Brain pericyte (primary cell): Measurements from ENCODE around the gene R3HDM2.
A peak's percentile ranks its signal among the peaks of the same experiment; 100 is the strongest.

Experiments
- DNase-seq: peaks from one replicate; pipeline ENCODE4 v3.0.0-alpha.2; 2012; ENCODE audit warnings: low read depth, low spot score

The R3HDM2 gene

GRCh38 chr12:57467212-57467874, 36.5 kb upstream of the R3HDM2 start:
- no peak for DNase-seq

- DNase-seq, result no peak
Observed at GRCh38 chr12:57465747-57466505, 35.1 kb upstream of the R3HDM2 start.

DNA sequence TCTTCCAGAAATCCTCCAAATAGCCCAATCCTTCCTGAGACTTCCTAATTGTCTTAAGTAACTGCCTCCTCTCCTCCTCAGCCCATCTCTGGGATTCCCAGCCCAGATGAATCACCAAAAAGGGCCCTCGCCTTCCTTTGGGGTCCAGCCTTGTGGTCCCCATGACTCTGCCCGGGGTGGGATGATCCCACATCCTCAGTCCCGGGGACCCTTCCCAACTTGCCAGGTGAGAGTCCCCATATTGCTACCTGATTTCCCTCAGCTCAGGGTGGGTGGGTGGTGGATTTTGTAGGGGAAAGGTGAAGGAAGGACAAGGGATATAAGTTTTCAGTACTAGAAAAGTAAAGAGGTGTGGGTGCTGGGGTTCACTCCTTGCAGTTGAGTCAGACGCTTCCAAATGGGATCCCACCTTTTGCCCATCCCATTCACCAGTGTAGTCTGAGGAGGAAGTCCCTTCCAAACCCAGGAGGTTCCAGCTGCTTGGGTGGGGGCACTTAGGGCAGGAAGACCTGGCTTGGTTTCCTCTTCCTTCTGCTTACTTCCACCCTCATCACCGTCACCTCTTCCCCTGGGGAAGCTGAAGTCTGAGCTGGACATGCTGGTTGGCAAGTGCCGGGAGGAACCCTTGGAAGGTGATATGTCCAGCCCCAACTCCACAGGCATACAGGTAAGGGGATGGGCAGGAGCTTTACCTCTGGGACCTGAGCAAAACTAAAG, 34.3 kb upstream of the R3HDM2 start:
- DNase-seq, result no peak

DNA sequence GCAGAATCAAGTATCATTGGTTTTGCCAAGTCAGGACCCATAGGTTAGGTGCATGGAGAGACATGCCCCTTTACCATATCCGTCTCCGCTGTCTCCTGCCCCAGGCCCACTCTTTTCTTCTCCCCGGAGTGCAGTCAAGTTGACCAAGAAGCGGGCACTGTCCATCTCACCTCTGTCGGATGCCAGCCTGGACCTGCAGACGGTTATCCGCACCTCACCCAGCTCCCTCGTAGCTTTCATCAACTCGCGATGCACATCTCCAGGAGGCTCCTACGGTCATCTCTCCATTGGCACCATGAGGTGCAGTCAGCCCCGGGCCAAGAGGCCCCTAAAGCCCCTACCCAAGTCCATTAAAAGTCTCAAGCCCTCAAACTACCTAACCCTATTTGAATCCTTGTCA, 33.7 kb upstream of the R3HDM2 start:
- DNase-seq, result no peak

DNA sequence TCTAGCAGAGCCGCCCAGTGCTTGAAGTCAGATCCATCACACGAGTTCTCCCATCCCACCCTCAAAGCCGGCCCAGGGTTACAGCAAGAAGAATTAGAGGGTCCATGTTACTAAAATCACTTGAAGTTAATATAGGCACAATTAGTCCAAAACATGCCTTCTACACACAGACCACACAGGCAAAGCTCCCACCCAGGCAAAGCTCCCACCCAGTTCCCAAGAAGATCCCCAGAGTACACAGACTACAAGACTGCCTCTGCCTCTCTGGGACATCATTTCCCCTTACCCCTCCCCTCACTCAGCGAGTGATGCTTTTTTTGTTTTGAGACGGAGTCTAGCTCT, 32.0 kb upstream of the R3HDM2 start:
- no peak for DNase-seq

- DNase-seq, result peak; percentile 71
Observed at GRCh38 chr12:57462251-57462911, 31.5 kb upstream of the R3HDM2 start.

GRCh38 chr12:57461917-57462250, 31.0 kb upstream of the R3HDM2 start:
- no peak for DNase-seq

GRCh38 chr12:57461276-57461916, 30.6 kb upstream of the R3HDM2 start:
- DNase-seq, result no peak

- DNase-seq, result no peak
Observed at GRCh38 chr12:57460841-57461275, 30.0 kb upstream of the R3HDM2 start.

DNA sequence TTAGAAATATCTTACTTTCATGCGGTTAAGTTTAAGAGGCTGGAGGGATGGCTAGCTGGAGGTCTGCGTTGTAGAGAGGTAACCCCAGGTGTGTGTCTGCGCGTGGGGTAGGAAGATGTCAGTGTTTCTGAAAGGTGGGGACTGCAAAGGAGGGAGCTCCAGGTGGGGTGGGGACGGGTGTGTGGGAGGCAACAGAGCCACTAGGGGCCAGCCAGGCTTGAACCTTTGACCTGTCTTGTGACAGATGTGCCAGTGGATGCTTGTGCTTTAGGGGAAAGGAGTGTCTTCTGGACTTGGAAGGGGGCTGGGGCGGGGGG, 29.6 kb upstream of the R3HDM2 start:
- no peak for DNase-seq

DNA sequence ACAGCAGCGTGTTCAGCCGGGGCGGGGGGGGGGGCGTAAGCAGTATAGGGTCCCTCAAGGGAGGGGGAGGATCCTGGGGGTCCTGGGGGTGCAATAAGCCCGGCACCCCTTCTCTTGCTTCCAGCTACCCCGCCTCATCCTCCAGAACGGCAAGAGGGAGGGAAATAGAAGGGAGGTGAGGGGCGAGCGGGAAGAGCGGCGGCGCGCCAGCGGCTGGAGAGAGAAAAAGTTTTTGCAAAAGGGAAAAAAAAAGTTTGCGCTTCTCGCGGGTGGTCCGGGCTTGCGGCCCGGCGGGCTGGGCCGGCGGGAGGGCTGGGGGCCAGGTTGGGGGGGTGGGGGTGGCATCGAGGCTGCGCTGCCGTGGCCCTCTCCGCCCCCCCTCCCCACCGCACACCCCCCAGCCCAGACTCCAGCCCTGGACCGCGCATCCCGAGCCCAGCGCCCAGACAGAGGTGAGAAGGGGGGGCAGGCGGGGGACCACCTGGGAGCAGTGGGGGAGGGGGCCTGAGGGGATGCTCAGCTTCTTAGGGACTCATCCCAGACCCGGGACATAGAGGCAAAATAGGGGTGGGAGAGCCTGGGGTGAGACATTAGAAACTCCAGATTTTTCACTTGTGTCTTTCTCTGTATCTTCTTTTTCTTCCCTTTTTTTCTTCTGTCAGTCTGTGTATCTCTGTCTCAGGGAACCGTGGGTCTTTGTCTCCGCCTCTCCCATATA, 29.1 kb upstream of the R3HDM2 start, which contains the start of gene GLI1:
Gene GLI1 (plus strand): TSS at position 36 of the 718 bp plus-strand sequence. CDS start 3,907 bp downstream, outside the sequence.
- no peak for DNase-seq

DNA sequence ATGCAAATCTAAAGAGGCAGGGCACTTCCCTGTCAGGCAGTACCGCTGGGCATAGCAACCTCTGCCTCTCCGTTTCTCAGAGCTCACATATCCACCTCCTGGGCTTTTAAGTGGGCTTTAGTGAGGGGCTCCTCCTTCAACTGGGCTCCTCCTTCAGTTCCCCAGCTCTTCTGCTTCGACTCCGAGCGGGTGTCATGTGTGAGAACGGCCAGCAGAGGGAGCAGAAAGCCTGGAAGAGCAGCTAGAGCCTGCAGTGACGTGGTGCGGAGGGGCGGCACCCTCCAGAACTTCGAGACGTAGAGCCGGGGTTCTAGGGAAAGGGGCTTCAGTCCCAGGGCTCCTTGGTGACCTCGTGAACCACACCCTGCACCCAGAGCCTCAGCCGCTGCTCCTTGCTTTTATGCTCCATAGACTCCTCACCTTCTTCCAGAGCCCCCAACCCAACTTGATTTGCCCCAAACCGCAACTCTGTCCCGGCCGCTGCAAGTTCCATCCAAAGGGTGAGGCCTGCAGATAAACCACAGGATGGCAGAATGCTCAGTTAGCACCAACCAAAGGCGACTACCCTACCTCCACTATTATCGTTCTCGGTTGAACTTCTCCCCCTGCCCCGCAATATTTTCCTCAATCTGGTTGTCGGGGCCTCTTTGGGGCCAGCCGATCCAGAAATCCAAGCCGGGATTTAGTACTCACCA, 28.4 kb upstream of the R3HDM2 start:
- peak; percentile 92 for DNase-seq

- DNase-seq, result no peak
Observed at GRCh38 chr12:57458665-57459054, 27.8 kb upstream of the R3HDM2 start.

DNA sequence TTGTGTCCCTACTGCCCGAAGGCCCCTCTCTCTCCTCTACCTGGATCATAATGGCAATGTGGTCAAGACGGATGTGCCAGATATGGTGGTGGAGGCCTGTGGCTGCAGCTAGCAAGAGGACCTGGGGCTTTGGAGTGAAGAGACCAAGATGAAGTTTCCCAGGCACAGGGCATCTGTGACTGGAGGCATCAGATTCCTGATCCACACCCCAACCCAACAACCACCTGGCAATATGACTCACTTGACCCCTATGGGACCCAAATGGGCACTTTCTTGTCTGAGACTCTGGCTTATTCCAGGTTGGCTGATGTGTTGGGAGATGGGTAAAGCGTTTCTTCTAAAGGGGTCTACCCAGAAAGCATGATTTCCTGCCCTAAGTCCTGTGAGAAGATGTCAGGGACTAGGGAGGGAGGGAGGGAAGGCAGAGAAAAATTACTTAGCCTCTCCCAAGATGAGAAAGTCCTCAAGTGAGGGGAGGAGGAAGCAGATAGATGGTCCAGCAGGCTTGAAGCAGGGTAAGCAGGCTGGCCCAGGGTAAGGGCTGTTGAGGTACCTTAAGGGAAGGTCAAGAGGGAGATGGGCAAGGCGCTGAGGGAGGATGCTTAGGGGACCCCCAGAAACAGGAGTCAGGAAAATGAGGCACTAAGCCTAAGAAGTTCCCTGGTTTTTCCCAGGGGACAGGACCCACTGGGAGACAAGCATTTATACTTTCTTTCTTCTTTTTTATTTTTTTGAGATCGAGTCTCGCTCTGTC, 26.1 kb upstream of the R3HDM2 start:
- no peak for DNase-seq

GRCh38 chr12:57456145-57456700, 25.4 kb upstream of the R3HDM2 start:
- no peak for DNase-seq

- no peak for DNase-seq
Observed at GRCh38 chr12:57455374-57456144, 24.7 kb upstream of the R3HDM2 start.

DNA sequence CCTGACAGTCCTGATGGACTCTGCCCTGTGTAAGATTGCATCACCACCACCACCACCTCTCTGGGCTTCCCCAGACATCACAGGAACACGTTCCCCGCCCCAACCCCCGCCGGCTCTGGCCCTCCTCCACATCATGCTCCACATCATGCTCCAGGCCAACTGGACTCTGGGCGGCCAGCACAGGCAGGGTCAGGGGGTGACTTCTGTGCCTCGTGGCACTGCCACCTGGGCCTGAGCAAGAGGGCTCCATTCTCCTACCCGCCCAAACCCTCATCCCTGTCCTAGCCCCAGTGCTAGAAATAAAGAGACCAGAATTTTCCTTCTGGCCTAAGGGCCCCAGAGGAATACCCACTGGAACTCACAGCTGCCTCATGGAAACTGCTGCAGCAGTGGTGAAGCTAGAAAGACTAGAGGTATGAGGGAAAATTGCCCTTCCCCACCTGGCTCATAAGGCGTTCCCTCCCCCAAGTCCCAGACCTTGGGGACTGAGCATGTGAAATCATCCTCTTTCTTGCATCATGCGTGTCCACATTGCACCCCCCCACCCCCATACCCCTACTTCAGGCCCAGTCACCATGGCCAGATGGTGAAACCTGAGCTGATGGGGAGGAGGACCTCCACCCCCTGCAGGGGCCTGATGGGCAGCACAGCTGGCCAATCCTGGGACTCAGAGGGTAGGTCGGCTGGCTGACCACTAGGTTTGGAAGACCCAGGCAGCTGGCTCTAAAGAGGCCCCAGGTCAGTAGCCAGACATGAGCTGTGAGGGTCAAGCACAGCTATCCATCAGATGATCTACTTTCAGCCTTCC, 23.9 kb upstream of the R3HDM2 start, which contains the start of gene INHBE:
Gene INHBE (plus strand): TSS at position 742 of the 808 bp plus-strand sequence. CDS start 230 bp downstream, outside the sequence.
- DNase-seq, result no peak

DNA sequence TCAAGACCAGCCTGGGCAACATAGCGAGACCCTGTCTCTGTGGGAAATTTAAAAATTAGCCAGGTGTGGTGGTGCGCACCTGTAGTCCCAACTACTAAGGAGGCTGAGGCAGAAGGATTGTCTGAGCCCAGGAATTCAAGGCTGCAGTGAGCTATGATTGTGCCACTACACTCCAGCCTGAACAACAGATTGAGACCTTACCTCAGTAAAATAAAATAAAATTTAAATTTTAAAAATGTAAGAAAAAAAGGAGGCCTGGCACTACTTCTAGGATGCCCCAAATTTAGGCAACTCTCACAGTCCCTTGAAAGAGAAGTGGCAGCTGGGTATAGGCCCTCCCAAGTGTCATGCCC, 23.3 kb upstream of the R3HDM2 start:
- DNase-seq, result no peak
